Umbilical cord (tissue), 2 donors: ENCODE measurements around the gene COL8A1. TPM values are rescaled to one million over a fixed set of nuclear protein-coding genes. Genes with fewer than 3 reads are reported as not detected.
"Not testable (repeated sequence)": the region's sequence is repeated elsewhere in the genome, so short reads cannot be mapped to it uniquely, and the experiment has no call there.

ENCODE experiments used
- DNase-seq: peaks from one replicate; pipeline ENCODE4 v3.0.0-alpha.2; 2015; ENCODE audit warnings: low spot score
- total RNA-seq: library from RNA; depleted of rRNA; stranded (reverse); fragments of >200 nt; gene quantifications from one replicate; pipeline ENCODE4 v1.2.3, GENCODE V29; 2014; ENCODE audit warnings: low replicate concordance; ENCODE audit not compliant: insufficient read depth

COL8A1 gene
- total RNA-seq, 1 donor from 2014 or later = 364 TPM

GRCh38 chr3:99799422-99799821 lies 161.0 kb downstream of the COL8A1 start:
- DNase-seq = no peak

DNA sequence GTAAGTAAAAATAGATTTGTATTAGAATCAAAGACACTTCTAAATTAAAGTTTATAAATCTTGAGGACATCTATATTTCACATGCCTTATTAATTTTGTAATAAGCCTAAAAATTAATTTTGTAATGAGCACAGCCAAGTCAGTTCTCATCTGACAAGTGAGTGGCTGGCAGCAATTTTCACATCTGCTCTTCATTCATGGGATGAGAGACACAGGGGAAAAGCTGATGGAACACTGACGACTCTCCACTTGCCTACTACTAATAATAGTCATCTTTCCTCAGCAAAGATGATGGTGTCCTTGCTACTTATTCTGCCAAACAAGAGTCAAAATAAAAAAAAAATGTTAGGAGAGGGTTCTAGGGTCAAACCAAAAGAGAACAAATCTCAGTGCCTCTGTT lies 164.9 kb downstream of the COL8A1 start:
- DNase-seq = no peak

DNA sequence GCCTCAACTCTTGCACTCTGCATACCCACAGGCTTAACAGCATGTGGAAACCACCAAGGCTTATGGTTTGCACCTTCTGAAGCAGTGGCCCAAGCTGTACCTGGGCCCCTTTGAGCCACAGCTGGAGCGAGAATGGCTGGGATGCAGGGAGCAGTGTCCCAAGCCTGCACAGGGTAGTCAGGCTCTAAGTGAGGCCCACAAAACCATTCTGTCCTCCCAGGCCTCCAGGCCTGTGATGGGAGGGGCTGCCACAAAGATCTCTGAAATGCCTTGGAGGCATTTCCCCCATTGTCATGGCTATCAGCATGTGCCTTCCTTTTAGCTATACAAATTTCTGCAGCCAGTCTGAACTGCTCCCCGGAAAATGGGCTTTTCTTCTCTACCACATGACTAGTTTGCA lies 166.8 kb downstream of the COL8A1 start:
- DNase-seq = no peak

DNA sequence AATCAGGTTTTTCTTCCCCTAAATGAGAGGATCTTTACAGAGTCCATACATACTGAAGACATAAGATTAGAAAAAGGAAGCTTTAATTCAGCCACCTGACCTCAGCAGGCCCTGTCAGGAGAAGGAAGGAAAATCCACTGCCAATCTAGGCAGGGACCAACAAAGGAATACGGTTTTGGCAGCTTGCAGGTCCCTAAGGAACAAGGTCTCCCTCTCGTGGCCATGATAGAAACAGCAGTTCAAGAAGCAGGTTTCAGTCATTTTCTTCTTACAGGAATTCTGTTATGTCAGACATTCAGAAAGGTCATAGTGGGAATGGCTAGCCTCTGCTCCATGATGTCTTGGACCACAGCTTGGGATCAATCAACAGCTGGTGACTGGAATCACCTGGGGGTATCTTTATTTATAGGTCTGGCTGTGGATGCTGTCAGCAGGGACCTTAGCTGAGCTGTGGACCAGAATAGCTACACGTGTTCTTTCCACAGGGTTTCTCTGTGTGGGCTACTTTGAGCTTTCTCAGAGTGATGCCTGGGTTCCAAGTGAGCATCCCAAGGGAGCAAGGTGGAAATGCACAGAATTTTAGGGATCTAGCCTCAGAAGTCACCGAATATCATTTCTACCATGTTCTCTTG lies 169.9 kb downstream of the COL8A1 start:
- peak; percentile 52 for DNase-seq

- no peak for DNase-seq
Measured at GRCh38 chr3:99809565-99809964, 171.2 kb downstream of the COL8A1 start.

DNA sequence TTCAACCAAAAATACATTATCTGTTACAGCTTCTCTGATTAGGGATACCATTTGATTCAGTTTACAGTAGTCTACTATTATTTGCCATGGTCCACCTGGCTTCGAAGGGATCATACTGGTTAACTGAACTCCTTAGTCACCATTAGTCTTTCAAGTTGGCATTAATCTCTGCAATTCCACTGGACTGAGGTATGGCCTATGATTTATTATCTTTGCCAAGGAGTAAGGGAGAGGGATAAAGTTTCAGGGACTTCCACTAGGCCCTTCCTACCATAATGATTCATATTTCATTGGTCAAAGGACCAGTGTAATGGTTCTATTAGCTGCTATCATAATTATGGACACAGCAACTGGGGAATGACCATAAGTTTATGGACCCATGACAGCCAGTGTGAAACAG lies 172.0 kb downstream of the COL8A1 start:
- DNase-seq = no peak

GRCh38 chr3:99817047-99817436 lies 178.6 kb downstream of the COL8A1 start:
- no peak for DNase-seq

GRCh38 chr3:99817437-99818240 lies 179.2 kb downstream of the COL8A1 start, which contains the start of gene CMSS1:
Gene CMSS1, plus strand, starts transcription at chr3:99817862.
- peak; percentile 95 for DNase-seq

- no peak for DNase-seq
Measured at GRCh38 chr3:99818818-99819217, 180.4 kb downstream of the COL8A1 start.

DNA sequence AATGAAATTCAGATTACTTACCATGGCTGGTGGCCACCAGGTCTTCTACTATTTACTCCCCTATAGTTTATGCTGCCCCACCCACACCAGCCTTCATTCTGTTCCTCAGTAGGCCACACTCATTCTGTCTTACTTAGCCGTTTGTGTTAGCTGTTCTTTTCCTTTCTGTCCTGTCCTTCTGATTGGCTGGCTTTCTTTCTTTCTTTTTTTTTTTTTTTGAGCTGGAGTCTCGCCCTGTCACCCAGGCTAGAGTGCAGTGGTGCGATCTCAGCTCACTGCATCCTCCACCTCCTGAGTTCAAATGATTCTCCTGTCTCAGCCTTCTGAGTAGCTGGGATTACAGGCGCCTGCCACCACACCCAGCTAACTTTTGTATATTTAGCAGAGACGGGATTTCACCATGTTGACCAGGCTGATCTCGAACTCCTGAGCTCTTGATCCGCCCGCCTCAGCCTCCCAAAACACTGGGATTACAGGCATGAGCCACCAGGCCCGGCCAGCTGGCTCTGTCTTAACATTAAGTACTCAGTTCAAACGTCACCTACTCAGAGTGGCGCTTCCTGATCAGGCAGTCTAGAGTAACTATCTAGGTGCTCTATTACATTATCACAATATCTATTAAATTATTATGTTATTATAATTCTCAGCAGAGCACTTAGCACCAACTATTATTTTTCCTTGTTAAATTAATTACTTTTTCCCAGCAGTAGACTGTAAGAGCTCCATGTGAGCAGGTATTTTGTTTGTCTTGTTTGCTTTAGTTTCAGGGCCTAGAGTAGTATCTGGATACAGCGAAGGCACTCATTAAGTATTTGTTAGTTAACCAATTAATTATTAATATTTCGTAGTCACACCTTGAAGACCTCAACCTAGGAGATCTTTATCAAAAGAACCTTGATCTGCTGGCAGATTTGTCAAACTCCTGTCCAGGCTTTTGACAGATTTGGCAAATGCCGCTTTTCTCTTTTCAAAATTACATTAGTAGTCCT lies 185.6 kb downstream of the COL8A1 start:
- peak; percentile 60 for DNase-seq

- no peak for DNase-seq
Measured at GRCh38 chr3:99825004-99825640, 186.7 kb downstream of the COL8A1 start.

DNA sequence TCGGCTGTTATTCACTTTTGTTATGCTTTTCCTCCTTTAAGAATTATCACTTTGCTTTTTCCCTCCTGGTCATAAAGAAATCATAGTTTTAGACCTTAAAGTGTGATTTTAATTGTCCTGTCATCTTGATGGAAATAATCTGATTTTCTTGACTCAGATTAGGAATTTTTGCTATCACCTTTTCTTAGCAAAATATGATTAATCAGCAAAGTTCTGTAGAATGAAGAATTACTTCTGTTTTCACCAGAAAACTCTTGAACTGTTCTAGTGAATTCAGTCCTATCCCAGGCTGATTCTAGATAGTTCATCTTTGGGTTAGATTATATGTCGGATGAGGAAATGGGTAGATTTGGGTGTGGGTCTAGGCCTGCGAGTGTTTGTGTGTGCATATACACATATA lies 191.4 kb downstream of the COL8A1 start:
- no peak for DNase-seq

- DNase-seq = peak; percentile 54
Measured at GRCh38 chr3:99833617-99834205, 195.3 kb downstream of the COL8A1 start.

DNA sequence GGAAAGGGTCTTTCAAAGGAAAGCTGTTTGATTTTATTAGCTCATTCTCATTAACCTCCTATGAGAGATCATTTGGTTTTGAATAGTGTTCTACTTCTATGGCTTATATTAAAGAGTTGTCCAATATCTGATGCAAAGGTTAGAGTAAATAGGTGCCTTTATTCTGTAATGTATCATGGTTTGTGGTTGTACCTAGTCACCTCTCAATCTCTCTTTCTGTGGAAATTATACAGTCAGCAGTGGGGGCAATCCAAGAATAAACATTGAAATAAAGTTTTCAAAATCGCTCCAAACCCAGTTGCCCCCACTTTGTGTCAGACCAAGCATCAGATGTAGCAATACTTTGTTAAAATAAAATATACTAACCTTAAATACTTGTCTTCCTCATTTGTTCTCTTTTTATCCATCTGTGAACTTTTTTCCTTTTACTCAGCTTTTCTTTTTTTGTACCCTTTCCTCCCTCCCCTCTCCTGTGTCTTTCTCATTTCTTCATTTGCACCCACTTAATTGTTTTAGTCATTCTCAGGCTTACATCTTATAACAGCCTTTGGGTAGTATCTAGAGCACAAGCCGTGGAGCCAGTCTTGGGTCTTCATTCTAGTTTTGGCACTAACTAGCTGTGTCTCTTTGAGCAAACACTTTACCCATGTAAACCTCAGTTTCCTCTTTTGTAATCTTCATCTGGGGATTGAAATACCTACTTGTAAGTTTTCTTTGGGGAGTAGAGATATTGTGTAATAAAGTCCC lies 196.0 kb downstream of the COL8A1 start:
- no peak for DNase-seq

DNA sequence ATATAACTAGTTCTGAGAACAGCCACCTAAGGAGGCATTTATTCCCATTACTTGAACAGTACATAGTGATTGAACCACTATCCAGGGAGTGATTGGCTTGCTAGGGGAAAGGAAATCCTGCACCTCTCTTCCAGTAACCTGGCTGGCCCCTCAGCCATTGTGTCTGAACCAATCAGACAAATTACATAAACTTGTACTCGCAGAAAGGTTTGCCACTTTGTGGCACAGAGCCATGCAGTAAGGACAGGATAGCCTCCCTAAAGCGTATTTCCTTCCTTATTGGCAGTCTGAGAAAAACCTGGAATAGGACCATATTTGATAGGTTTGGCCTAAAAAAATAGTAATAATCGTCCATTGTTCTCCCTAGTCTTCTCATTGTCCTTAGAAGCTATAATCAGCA lies 198.3 kb downstream of the COL8A1 start:
- peak; percentile 24 for DNase-seq

DNA sequence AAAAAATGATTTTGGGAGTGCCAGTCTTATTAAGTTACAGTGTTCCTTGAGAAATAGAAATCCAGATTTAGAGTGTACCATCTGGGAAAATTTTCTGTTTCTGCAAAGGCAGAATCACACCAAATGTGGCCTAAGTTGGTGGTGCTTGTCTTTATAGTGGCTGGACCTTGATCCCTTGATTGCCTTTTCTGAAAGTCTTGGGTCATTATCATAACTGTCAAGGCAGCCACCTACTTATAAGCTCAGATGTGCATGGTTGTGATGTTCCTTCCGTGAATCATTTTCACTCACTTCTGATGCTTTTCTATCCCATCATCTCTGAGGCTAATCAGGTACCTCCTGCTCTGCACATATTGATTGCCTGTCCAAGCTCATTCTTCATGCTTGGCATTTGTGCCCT lies 199.3 kb downstream of the COL8A1 start:
- no peak for DNase-seq

DNA sequence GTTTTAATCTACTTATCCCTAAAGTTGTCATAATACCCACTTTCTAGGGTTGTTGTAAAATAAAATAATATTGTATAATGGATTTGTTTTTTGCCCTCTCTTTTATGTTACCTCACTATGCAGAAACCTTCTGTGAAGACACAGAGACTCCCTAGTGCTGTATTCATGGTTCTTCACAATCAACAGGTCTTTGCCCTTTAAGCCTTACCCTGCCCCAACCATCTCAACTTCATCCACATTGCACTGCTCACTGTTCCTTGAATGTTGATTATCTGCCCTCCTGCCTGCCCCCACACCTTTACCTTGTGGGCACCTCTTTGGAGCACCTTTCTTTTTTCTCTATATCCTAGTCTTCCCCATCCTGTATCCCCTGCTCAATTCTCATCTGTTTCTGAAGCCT lies 200.4 kb downstream of the COL8A1 start:
- no peak for DNase-seq

DNA sequence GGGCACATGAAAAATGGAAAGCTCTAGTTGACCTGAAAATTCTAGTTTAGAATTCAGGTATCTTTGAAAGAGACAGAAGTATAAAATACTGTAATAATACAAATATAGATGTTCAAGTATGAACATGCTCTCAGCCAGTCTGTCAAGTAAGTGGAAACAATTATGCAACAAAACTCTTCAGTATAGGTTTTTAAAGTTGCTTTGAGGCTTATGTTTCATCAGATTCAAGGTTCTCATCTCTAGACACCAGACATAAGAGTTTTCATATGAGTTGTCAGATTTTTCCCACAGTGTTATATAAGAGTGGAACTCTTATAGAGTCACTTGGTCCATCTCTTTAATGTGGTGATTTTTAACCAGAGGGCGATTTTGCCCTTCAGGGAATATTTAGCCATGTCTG lies 201.2 kb downstream of the COL8A1 start:
- no peak for DNase-seq

- DNase-seq = not testable (repeated sequence)
Measured at GRCh38 chr3:99841949-99842348, 203.6 kb downstream of the COL8A1 start.

DNA sequence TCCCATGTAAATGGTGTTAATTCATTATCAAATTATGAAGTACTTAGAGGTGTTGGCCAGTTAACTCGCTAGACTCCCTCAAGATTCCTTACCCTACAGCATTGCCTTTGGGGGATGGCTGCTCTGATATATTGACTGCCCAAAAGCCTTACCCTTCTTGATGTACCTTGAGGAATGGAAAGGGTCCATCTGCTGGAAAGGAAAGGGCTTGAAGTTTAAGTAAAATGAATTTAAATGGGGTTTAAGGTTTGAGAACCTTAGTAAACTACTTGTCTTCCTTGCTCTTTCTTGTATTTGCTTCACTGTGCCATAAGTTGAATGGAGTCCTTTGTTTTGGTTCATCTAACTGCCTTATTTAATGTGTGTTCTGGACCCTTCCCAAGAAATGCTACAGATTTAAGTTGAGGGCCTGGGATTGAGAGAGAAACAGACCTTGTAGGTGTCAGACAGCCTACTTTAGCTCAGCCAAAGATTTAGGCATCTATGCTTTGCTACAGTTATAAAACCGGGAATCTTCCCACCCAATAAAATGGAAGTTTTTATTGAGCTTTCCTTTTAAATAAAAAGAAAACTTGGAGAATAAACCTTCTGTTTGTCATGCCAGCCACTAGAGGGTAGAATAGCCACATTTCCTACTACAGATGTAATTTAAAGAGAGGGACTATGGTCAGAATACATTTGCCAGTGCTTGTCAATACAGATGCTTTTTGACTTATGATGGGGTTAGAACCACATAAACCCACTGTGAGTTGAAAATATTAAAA lies 204.6 kb downstream of the COL8A1 start:
- DNase-seq = peak; percentile 77
